ENCODE results near the gene PTGES. TPM values are rescaled to one million over a fixed set of nuclear protein-coding genes. Genes with fewer than 3 reads are reported as not detected.

The PTGES gene
- total RNA-seq, 2 experiments from 2014 or later = 0.25 to 0.38 TPM

- peak overlapping the region; percentile 76 for H3K4me3 ChIP-seq (ENCODE audit: low read length)
- ChIA-PET POLR2A (interaction anchor here (0.5 to 2.4 kb wide), 15 partner anchors 11 to 624 kb away, joined by 3 to 17 read pairs (median 4); partner anchors contain the start of genes NTMT1 and TOR1B), CTCF (interaction anchor here (0.6 to 2.6 kb wide), 22 partner anchors 8 to 606 kb away, joined by 3 to 24 read pairs (median 4); partner anchors contain the start of gene PTGES)
- H3K9me3 Mint-ChIP-seq = no peaks in the 10 kb centered on the region
- no peaks in the 10 kb centered on the region for H3K4me1 Mint-ChIP-seq (ENCODE audit: low read depth)
- no peaks in the 10 kb centered on the region for H3K36me3 Mint-ChIP-seq (ENCODE audit: low read depth)
- ATAC-seq (ENCODE audit: poor library complexity) (peak; percentile 92), DNase-seq (peak; percentile 76 to 93 (median 85))
- peak overlapping the region; percentile 69 for H3K4me3 Mint-ChIP-seq
- H3K36me3 ChIP-seq (ENCODE audit: insufficient read depth, low read length) = no peaks in the 10 kb centered on the region
- no peaks in the 10 kb centered on the region for H3K9me3 ChIP-seq (ENCODE audit: control insufficient read depth in 1 of 2, insufficient read depth in 1 of 2, low read length in 2 of 2)
- H3K4me1 ChIP-seq (ENCODE audit: insufficient read depth, low read length) = peaks cover 16% of the 10 kb centered on the region
- peak overlapping the region; percentile 24 for H3K27ac Mint-ChIP-seq
- H3K27me3 Mint-ChIP-seq = peaks cover 4% of the 10 kb centered on the region
- TF ChIP-seq, protein P1, sequence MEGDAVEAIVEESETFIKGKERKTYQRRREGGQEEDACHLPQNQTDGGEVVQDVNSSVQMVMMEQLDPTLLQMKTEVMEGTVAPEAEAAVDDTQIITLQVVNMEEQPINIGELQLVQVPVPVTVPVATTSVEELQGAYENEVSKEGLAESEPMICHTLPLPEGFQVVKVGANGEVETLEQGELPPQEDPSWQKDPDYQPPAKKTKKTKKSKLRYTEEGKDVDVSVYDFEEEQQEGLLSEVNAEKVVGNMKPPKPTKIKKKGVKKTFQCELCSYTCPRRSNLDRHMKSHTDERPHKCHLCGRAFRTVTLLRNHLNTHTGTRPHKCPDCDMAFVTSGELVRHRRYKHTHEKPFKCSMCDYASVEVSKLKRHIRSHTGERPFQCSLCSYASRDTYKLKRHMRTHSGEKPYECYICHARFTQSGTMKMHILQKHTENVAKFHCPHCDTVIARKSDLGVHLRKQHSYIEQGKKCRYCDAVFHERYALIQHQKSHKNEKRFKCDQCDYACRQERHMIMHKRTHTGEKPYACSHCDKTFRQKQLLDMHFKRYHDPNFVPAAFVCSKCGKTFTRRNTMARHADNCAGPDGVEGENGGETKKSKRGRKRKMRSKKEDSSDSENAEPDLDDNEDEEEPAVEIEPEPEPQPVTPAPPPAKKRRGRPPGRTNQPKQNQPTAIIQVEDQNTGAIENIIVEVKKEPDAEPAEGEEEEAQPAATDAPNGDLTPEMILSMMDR (IDR thresholded peaks at IDR 0.05) = peak; percentile 96
- H3K27ac ChIP-seq (ENCODE audit: low read depth in 1 of 2, low read length in 2 of 2) = peak overlapping the region; percentile 13 to 59
- intact Hi-C loops (cut with DNase I, micrococcal nuclease) = loop anchor here (1.0 to 5.0 kb wide), 7 partner anchors 46 to 600 kb away; partner anchors contain the start of gene ASB6 (in 1 of the 2)
- peaks cover 0 to 4% of the 10 kb centered on the region in 2 experiments for H3K27me3 ChIP-seq (ENCODE audit: control insufficient read depth in 1 of 2, insufficient read depth in 2 of 2, low read length in 2 of 2)
Measured at GRCh38 chr9:129737479-129738274, 15.2 kb downstream of the PTGES start.

DNA sequence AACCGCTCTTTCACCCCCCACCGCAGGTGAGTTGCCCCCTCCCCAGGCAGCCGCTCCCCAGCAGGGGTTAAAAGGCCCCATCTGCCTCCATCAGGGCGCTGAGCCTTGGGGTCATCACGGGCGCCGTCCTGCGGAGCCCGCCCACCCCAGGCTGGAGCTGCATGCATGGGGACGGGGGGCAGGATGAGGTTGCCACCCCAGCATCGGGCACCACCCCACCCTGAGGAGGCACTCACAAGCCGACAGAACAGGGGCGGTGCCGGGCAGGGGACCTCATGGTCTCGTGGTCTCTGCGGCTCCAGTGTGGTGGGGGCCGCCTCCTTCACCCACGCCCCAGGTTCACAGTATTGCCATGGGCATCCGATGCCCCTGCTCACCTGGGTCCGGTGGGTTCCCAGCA is 16.5 kb downstream of the PTGES start:
- Mint-ChIP-seq H3K27ac (no peak overlapping the region), H3K27me3 (peaks cover 4% of the 10 kb centered on the region), H3K9me3 (no peaks in the 10 kb centered on the region), H3K36me3 (ENCODE audit: low read depth) (no peaks in the 10 kb centered on the region), H3K4me1 (ENCODE audit: low read depth) (no peaks in the 10 kb centered on the region), H3K4me3 (no peak overlapping the region)
- Histone ChIP-seq H3K4me1 (ENCODE audit: insufficient read depth, low read length) (peaks cover 16% of the 10 kb centered on the region), H3K27me3 (ENCODE audit: control insufficient read depth in 1 of 2, insufficient read depth in 2 of 2, low read length in 2 of 2) (peaks cover 0 to 4% of the 10 kb centered on the region in 2 experiments), H3K36me3 (ENCODE audit: insufficient read depth, low read length) (no peaks in the 10 kb centered on the region), H3K4me3 (ENCODE audit: low read length) (no peak overlapping the region), H3K9me3 (ENCODE audit: control insufficient read depth in 1 of 2, insufficient read depth in 1 of 2, low read length in 2 of 2) (no peaks in the 10 kb centered on the region), H3K27ac (ENCODE audit: low read depth in 1 of 2, low read length in 2 of 2) (no peak overlapping the region)
- no peak for DNase-seq
- CTCF ChIA-PET = no interaction called here
- no peak for ATAC-seq (ENCODE audit: poor library complexity)
- POLR2A ChIA-PET = no interaction called here
- intact Hi-C loops (cut with DNase I, micrococcal nuclease) = loop anchor here in 1 of 2 experiments (5.0 kb wide), 3 partner anchors 94 to 599 kb away; partner anchors contain the start of gene ASB6
- TF ChIP-seq, protein P1 (IDR thresholded peaks at IDR 0.05) = no peak

DNA sequence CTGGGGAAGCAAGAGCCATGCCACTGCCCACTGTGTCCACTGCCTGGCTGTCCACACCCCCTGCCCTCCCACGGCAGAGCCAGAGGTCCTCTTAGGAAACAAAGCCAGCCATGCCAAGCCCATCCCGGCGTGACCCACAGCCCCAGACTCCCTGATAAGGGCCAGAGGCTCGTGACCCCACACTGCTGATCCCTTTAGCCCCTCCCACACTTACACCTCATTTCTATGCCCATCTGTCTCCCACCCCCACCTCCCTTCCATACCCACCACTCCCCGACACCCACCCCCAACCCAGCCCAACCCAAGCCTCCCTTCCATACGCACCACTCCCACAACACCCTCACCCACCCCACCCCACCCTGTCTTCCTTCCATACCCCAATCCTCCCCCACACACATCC is 17.3 kb downstream of the PTGES start:
- H3K36me3 Mint-ChIP-seq (ENCODE audit: low read depth) = no peaks in the 10 kb centered on the region
- H3K36me3 ChIP-seq (ENCODE audit: insufficient read depth, low read length) = no peaks in the 10 kb centered on the region
- no peak overlapping the region for H3K4me3 Mint-ChIP-seq
- TF ChIP-seq, protein P1 (IDR thresholded peaks at IDR 0.05) = no peak
- peaks cover 4% of the 10 kb centered on the region for H3K27me3 Mint-ChIP-seq
- H3K4me1 ChIP-seq (ENCODE audit: insufficient read depth, low read length) = peaks cover 16% of the 10 kb centered on the region
- H3K27me3 ChIP-seq (ENCODE audit: control insufficient read depth in 1 of 2, insufficient read depth in 2 of 2, low read length in 2 of 2) = peaks cover 0 to 4% of the 10 kb centered on the region in 2 experiments
- no peak overlapping the region for H3K4me3 ChIP-seq (ENCODE audit: low read length)
- ChIA-PET CTCF (no interaction called here), POLR2A (no interaction called here)
- H3K27ac ChIP-seq (ENCODE audit: low read depth in 1 of 2, low read length in 2 of 2) = no peak overlapping the region
- ATAC-seq (ENCODE audit: poor library complexity) = no peak
- intact Hi-C loops (cut with DNase I, micrococcal nuclease) = loop anchor here in 1 of 2 experiments (5.0 kb wide), 3 partner anchors 93 to 598 kb away; partner anchors contain the start of gene ASB6
- no peaks in the 10 kb centered on the region for H3K9me3 ChIP-seq (ENCODE audit: control insufficient read depth in 1 of 2, insufficient read depth in 1 of 2, low read length in 2 of 2)
- DNase-seq = no peak
- H3K27ac Mint-ChIP-seq = no peak overlapping the region
- no peaks in the 10 kb centered on the region for H3K4me1 Mint-ChIP-seq (ENCODE audit: low read depth)
- no peaks in the 10 kb centered on the region for H3K9me3 Mint-ChIP-seq

Measured in CD4-positive, alpha-beta T cell (primary cell).